HG02759 (cell line): ENCODE measurements around the gene TMEM61.

Experiments used
- ATAC-seq: cut with Tn5 transposase; IDR thresholded peaks from one replicate; pipeline ENCODE4 v1.9.1; 2021; ENCODE audit warnings: mild to moderate bottlenecking, moderate library complexity; ENCODE audit not compliant: unreplicated experiment

TMEM61 gene

DNA sequence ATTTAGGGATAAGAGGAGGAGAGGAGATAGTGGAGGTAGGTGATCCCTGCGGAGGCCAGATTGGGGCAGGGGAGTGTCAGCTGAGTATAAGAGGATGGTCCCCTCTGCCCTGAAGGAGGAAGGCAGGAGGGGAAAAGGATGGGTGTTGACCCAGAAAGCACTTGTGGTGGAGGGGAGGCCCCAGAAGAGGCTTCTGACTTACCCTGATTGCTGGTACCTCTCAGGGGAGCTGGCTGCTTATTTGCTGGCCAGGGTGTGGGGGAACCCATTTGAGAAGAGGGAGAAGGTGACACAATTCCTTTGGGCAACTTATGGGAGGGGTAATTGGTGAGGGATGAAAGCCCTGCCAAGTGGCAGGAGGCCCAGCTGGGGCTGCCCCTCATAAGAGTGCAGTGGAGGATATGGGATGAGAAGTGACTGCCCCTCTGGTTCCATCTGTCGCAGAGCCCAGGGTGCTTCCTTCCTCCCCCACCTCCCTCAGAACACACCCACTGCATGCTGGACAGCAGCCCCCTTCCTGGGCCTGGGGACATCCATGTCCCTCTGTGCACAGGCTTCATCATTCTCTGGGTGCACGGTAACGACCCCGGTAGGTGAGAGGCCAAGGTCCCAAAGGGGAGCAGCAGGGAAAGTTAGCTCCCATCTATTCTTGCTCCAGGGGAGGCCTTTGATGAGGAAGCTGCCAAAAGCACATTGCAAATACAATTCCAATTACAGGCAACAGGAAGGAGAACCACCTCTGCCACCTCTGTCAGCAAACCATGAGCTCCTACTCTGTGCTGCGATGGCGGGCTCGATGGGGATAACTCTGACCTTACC, 57.5 kb downstream of the TMEM61 start:
- no peak for ATAC-seq

DNA sequence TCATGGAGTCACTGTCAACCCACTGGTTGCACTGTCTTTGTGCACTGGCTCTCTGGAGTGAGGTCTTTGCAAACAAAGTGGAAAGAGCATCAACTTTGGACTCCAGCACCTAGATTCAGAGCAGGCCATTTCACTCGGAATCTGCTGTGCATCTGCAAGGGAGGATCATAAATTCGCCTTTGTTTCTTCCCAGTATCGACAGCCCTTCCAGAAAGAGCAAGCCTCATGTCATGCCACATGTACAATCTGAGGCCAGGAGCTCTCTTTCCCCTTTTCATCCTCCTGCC, 58.1 kb downstream of the TMEM61 start:
- ATAC-seq = no peak

DNA sequence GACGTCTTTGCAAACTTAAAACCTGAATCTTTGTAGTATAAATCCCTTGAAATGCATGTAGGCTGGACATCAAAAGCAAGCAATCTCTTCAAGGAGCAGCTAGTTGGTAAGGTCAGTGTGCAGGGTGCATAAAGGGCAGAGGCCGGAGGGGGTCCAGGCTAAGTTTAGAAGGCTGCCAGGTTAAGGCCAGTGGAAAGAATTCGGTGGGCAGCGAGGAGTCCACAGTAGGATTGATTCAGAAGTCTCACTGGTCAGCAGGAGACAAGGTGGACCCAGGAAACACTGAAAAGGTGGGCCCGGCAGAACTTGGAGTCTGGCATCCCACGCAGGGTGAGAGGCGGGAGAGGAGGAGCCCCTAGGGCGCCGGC, 58.5 kb downstream of the TMEM61 start:
- no peak for ATAC-seq

DNA sequence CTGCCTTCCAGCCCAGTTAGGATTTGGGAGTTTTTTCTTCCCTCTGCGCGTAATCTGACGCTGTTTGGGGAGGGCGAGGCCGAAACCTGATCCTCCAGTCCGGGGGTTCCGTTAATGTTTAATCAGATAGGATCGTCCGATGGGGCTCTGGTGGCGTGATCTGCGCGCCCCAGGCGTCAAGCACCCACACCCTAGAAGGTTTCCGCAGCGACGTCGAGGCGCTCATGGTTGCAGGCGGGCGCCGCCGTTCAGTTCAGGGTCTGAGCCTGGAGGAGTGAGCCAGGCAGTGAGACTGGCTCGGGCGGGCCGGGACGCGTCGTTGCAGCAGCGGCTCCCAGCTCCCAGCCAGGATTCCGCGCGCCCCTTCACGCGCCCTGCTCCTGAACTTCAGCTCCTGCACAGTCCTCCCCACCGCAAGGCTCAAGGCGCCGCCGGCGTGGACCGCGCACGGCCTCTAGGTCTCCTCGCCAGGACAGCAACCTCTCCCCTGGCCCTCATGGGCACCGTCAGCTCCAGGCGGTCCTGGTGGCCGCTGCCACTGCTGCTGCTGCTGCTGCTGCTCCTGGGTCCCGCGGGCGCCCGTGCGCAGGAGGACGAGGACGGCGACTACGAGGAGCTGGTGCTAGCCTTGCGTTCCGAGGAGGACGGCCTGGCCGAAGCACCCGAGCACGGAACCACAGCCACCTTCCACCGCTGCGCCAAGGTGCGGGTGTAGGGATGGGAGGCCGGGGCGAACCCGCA, 59.1 kb downstream of the TMEM61 start, which contains the start of gene PCSK9:
Gene PCSK9 (plus strand): TSS at position 207 of the 741 bp plus-strand sequence. CDS start 290 bp downstream, at position 497.
- no peak for ATAC-seq

DNA sequence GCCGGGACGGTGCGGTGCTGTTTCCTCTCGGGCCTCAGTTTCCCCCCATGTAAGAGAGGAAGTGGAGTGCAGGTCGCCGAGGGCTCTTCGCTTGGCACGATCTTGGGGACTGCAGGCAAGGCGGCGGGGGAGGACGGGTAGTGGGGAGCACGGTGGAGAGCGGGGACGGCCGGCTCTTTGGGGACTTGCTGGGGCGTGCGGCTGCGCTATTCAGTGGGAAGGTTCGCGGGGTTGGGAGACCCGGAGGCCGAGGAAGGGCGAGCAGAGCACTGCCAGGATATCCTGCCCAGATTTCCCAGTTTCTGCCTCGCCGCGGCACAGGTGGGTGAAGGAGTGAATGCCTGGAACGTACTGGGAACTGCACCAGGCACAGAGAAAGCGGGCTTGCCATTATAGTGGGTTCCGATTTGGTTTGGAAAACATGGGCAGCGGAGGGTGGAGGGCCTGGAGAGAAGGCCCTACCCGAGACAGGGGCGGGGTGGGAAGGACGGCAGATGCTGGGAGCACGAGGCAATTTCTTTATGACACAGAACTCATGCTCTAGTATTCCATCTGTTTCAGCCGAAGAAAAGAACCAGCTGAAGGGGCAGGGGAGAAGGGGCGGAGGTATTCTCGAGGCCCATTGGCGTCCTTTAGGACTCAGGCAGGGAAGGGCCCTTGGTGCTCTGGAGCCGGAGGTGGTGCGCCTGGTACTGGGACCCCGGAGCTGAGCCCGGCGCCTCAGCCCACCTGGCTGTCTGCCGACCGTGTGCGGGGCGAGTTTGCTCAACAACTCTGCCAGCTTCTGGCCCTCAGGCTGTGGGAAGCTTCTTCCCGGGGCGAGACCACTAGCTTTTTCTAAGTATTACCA, 59.9 kb downstream of the TMEM61 start:
- no peak for ATAC-seq

DNA sequence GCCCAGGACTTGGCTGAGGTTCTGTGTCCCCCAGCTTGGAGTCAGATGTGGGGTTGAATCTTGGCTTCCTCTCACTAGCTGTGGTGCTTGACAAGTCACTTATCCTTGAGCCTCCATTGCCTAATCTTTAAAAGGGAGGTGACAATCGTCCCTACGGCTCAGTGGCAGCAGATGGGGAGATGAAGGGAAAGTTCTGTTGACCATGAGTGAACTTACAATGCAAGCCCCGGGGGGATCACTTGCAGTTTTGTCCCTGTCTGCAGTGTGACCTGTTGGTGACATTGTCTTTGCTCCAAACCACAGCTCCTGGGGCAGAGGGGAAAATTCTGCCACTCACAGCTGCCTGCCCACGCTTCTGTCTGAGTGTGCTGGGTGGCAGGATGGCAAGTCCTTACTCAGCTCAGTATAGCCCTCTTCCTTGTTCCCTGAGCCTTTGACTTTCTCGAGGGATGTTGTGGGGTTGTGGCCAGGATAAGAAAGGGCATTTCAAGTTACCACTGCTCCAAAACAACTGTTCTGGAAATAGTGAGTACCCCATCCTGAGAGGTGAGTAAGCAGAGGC, 60.6 kb downstream of the TMEM61 start:
- no peak for ATAC-seq

DNA sequence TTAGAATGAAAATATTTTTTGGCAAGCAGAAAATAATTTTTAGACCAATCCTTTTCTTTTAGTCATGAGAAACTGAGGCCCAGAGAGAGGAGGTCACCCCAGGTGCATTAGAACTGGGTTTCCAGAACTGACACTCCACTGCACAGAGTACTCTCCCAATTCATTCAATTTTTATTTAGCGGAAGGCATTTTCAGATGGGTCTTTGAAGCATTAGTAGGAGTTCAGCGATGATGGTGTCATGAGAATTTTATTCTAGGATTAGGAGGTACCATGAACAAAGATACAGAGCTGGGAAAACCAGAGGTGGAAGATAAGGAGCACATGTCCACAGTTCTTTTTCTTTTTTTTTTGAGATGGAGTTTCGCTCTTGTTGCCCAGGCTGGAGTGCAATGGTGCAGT, 61.2 kb downstream of the TMEM61 start:
- no peak for ATAC-seq
